ENCODE measurements around the gene RNF39. TPM values are rescaled to one million over a fixed set of nuclear protein-coding genes. Genes with fewer than 3 reads are reported as not detected.
"Not testable (repeated sequence)": the region's sequence is repeated elsewhere in the genome, so short reads cannot be mapped to it uniquely, and the experiment has no call there.

RNF39 gene
- total RNA-seq, 2 experiments from 2014 or later: not detected

DNA sequence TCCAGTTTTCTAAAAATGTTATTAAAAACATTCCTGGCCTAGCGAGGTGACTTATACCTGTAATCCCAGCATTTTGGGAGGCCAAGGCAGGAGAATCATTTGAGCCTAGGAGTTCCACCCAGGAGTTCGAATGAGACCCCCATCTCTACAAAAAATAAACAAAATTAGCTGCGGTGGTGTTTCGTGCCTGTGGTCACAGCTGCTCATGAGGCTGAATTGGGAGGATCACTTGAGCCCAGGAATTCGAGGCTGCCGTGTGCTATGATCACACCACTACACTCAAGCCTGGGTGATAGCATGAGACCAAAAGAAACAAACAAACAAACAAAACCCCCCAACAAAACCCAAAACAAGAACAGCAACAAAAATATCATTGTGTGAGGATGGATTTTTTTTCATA is 34.3 kb downstream of the RNF39 start:
- TF ChIP-seq, protein P1, sequence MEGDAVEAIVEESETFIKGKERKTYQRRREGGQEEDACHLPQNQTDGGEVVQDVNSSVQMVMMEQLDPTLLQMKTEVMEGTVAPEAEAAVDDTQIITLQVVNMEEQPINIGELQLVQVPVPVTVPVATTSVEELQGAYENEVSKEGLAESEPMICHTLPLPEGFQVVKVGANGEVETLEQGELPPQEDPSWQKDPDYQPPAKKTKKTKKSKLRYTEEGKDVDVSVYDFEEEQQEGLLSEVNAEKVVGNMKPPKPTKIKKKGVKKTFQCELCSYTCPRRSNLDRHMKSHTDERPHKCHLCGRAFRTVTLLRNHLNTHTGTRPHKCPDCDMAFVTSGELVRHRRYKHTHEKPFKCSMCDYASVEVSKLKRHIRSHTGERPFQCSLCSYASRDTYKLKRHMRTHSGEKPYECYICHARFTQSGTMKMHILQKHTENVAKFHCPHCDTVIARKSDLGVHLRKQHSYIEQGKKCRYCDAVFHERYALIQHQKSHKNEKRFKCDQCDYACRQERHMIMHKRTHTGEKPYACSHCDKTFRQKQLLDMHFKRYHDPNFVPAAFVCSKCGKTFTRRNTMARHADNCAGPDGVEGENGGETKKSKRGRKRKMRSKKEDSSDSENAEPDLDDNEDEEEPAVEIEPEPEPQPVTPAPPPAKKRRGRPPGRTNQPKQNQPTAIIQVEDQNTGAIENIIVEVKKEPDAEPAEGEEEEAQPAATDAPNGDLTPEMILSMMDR (conservative IDR thresholded peaks at IDR 0.05; ENCODE audit: low read length): no peak
- no peak for TF ChIP-seq EZH2phosphoT487 (IDR thresholded peaks at IDR 0.05; ENCODE audit: borderline replicate concordance, low read depth, low read length)
- Histone ChIP-seq H3K9me3 (ENCODE audit: low read length) (no peaks in the 10 kb centered on the region), H3K27ac (ENCODE audit: low read depth, low read length, poor library complexity, severe bottlenecking) (no peak overlapping the region), H3K4me3 (ENCODE audit: low read depth, low read length, poor library complexity, severe bottlenecking) (no peak overlapping the region), H3K4me1 (ENCODE audit: insufficient read depth, low read length, poor library complexity, severe bottlenecking) (no peaks in the 10 kb centered on the region), H3K4me2 (ENCODE audit: low read length) (no peak overlapping the region), H3K9me2 (ENCODE audit: insufficient read depth, low read length) (no peaks in the 10 kb centered on the region), H2AFZ (ENCODE audit: low read length) (no peak overlapping the region), H4K20me1 (ENCODE audit: insufficient read depth, low read length) (0 out of 2 replicates have a peak, but pooled peaks cover 4% of the 10 kb centered on the region), H3K36me3 (ENCODE audit: insufficient read depth, low read length) (no peaks in the 10 kb centered on the region), H3K79me2 (ENCODE audit: insufficient read depth, low read depth, low read length) (no peaks in the 10 kb centered on the region)
- intact Hi-C loops (cut with micrococcal nuclease; ENCODE audit: unreplicated experiment): no loop called here
- ChIA-PET POLR2A (no interaction called here), CTCF (ENCODE audit: unreplicated experiment) (no interaction called here)
- no peak for DNase-seq (ENCODE audit: low spot score)
- no TSS peak for BruUV-seq (replicated peaks)

DNA sequence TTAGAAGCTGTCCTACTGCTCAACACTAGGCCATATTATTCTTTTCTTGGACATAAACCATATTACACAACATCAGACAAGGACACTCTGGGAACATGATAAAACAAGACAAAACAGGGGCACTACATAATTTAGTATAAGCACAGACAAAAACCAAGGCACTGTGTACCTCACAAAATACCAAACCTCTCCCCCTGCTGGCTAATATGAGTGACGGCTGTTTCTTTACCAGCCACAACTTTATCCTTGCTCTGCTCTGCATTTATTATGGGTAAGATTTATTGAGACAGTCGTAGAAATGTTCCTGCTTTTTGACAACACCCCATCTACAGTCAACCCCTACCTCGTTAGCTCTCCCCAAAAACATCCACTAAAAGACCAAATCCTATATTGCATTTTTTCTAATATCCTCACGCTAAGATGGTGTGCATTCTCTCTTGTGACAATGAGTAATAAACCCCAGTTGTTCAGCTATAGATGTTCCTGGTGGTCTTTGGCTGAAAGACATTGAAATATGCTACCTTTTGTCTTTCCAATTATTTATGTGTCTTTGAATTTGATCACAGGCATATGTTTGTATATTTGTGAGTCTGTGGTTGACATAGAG is 38.3 kb downstream of the RNF39 start:
- TF ChIP-seq, protein P1 (conservative IDR thresholded peaks at IDR 0.05; ENCODE audit: low read length): peak; percentile 79
- TF ChIP-seq EZH2phosphoT487 (IDR thresholded peaks at IDR 0.05; ENCODE audit: borderline replicate concordance, low read depth, low read length): no peak
- ChIA-PET POLR2A (interaction anchor here (0.7 to 1.3 kb wide), 2 partner anchors 10 to 23 kb away, joined by 3 read pairs; partner anchors contain the start of gene POLR1H), CTCF (ENCODE audit: unreplicated experiment) (no interaction called here)
- Histone ChIP-seq H3K9me2 (ENCODE audit: insufficient read depth, low read length) (no peaks in the 10 kb centered on the region), H3K4me1 (ENCODE audit: insufficient read depth, low read length, poor library complexity, severe bottlenecking) (no peaks in the 10 kb centered on the region), H3K36me3 (ENCODE audit: insufficient read depth, low read length) (no peaks in the 10 kb centered on the region), H4K20me1 (ENCODE audit: insufficient read depth, low read length) (no peaks in the 10 kb centered on the region), H2AFZ (ENCODE audit: low read length) (no peak overlapping the region), H3K9me3 (ENCODE audit: low read length) (no peaks in the 10 kb centered on the region), H3K79me2 (ENCODE audit: insufficient read depth, low read depth, low read length) (no peaks in the 10 kb centered on the region), H3K4me3 (ENCODE audit: low read depth, low read length, poor library complexity, severe bottlenecking) (no peak overlapping the region), H3K4me2 (ENCODE audit: low read length) (no peak overlapping the region), H3K27ac (ENCODE audit: low read depth, low read length, poor library complexity, severe bottlenecking) (no peak overlapping the region)
- no TSS peak for BruUV-seq (replicated peaks)
- intact Hi-C loops (cut with micrococcal nuclease; ENCODE audit: unreplicated experiment): no loop called here
- DNase-seq (ENCODE audit: low spot score): peak; percentile 35

DNA sequence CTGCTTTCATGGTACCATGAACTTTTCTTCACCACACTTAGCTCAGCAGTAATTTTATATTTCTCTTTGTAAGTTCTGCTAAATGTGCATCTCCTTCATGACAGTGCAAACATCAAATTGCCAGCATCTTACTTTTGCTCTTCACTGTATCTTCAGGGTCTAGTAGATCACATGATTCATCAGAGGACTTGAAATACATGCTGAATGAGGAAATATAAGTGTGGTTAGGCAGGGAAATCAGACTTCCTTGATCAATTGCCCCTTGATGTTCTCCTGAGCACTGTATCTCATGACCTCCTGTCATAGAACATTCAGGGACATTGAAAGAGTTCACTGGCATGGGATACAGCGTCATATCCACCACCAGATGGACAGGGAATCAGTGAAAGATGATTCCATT is 39.8 kb downstream of the RNF39 start:
- no peak overlapping the region for H3K4me3 ChIP-seq (ENCODE audit: low read depth, low read length, poor library complexity, severe bottlenecking)
- H3K27ac ChIP-seq (ENCODE audit: low read depth, low read length, poor library complexity, severe bottlenecking): no peak overlapping the region
- TF ChIP-seq, protein P1 (conservative IDR thresholded peaks at IDR 0.05; ENCODE audit: low read length): no peak
- no peak for TF ChIP-seq EZH2phosphoT487 (IDR thresholded peaks at IDR 0.05; ENCODE audit: borderline replicate concordance, low read depth, low read length)
- no peaks in the 10 kb centered on the region for H3K4me1 ChIP-seq (ENCODE audit: insufficient read depth, low read length, poor library complexity, severe bottlenecking)
- DNase-seq (ENCODE audit: low spot score): no peak
- no peaks in the 10 kb centered on the region for H3K9me2 ChIP-seq (ENCODE audit: insufficient read depth, low read length)
- intact Hi-C loops (cut with micrococcal nuclease; ENCODE audit: unreplicated experiment): no loop called here
- no peaks in the 10 kb centered on the region for H3K79me2 ChIP-seq (ENCODE audit: insufficient read depth, low read depth, low read length)
- no peaks in the 10 kb centered on the region for H4K20me1 ChIP-seq (ENCODE audit: insufficient read depth, low read length)
- H3K4me2 ChIP-seq (ENCODE audit: low read length): no peak overlapping the region
- POLR2A ChIA-PET: no interaction called here
- no TSS peak for BruUV-seq (replicated peaks)
- no peak overlapping the region for H2AFZ ChIP-seq (ENCODE audit: low read length)
- no peaks in the 10 kb centered on the region for H3K36me3 ChIP-seq (ENCODE audit: insufficient read depth, low read length)
- CTCF ChIA-PET (ENCODE audit: unreplicated experiment): no interaction called here
- no peaks in the 10 kb centered on the region for H3K9me3 ChIP-seq (ENCODE audit: low read length)

DNA sequence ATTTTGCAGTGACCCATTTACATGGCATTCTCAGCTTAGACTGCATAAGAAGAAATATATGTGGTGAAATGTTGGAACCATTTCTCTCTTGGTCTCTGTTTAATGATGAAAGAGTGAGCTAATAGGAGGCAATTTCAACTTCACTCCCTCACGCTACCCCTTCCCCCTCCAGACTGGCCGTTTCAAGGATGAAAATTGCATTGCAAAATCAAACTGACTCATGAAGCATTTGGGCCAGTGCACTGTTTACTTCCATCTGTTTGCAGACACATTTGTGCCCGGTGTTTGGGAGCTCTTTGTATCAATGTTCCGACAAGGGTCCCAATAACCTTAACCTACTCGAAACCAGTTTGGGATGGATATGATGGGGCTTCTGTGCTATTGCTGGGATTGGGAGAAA is 42.1 kb downstream of the RNF39 start:
- H3K9me2 ChIP-seq (ENCODE audit: insufficient read depth, low read length); H3K4me2 ChIP-seq (ENCODE audit: low read length); intact Hi-C loops (cut with micrococcal nuclease; ENCODE audit: unreplicated experiment); H2AFZ ChIP-seq (ENCODE audit: low read length); H3K36me3 ChIP-seq (ENCODE audit: insufficient read depth, low read length); CTCF ChIA-PET (ENCODE audit: unreplicated experiment); H3K27ac ChIP-seq (ENCODE audit: low read depth, low read length, poor library complexity, severe bottlenecking); H3K79me2 ChIP-seq (ENCODE audit: insufficient read depth, low read depth, low read length); POLR2A ChIA-PET; H3K9me3 ChIP-seq (ENCODE audit: low read length); H3K4me1 ChIP-seq (ENCODE audit: insufficient read depth, low read length, poor library complexity, severe bottlenecking); BruUV-seq (replicated peaks); H4K20me1 ChIP-seq (ENCODE audit: insufficient read depth, low read length); DNase-seq (ENCODE audit: low spot score); H3K4me3 ChIP-seq (ENCODE audit: low read depth, low read length, poor library complexity, severe bottlenecking): not testable (repeated sequence)
